ENCODE measurements around the gene ADA. TPM values are rescaled to one million over a fixed set of nuclear protein-coding genes. Genes with fewer than 3 reads are reported as not detected.

Gene ADA
- polyA plus RNA-seq, 1 of the 3 experiments (the other 2 are of a cell fraction), result 25.7 TPM

GRCh38 chr20:44637042-44637441 is 14.5 kb downstream of the ADA start:
- Histone ChIP-seq H4K20me1 (ENCODE audit: insufficient read depth) (no peaks in the 10 kb centered on the region), H3K4me3 (ENCODE audit: low read depth in 2 of 2, low read length in 1 of 2) (no peak overlapping the region), H3K36me3 (replicated peaks in 1 of 2; ENCODE audit: control insufficient read depth in 1 of 2, insufficient read depth in 2 of 2, low read length in 1 of 2) (peaks cover 0 to 3% of the 10 kb centered on the region in 2 experiments), H3K9me2 (no peaks in the 10 kb centered on the region), H3K4me2 (no peak overlapping the region), H3K9ac (no peak overlapping the region), H2AFZ (ENCODE audit: low read depth) (no peak overlapping the region), H3K27ac (ENCODE audit: low read depth in 2 of 2, low read length in 1 of 2) (no peak overlapping the region), H3K27me3 (ENCODE audit: insufficient read depth) (no peaks in the 10 kb centered on the region), H3K9me3 (no peaks in the 10 kb centered on the region), H3F3A (replicated peaks; ENCODE audit: insufficient read depth) (peaks cover 2% of the 10 kb centered on the region), H3K4me1 (ENCODE audit: control insufficient read depth in 1 of 2, insufficient read depth in 2 of 2, low read depth in 1 of 2, low read length in 1 of 2) (peaks cover 1 to 2% of the 10 kb centered on the region in 2 experiments; a peak in 2 of 4 replicates), H3K79me2 (ENCODE audit: insufficient read depth) (no peaks in the 10 kb centered on the region)
- no peak for DNase-seq
- CTCF ChIA-PET, result interaction anchor here (1.5 kb wide), 1 partner anchor 47 kb away, joined by 4 read pairs; no protein-coding TSS in a partner anchor
- TF ChIP-seq FOXM1 (IDR thresholded peaks at IDR 0.05; ENCODE audit: low read depth) (no peak), TAF1 (IDR thresholded peaks at IDR 0.05; ENCODE audit: borderline replicate concordance, low read depth, low read length) (no peak), EP300 (IDR thresholded peaks at IDR 0.05; ENCODE audit: borderline replicate concordance in 1 of 2, low read depth in 1 of 2, low read length in 1 of 2) (no peak)
- POLR2A ChIA-PET, result no interaction called here
- WGBS (ENCODE audit: low lambda C conversion rate), result 95% methylated on average over 5 of the region's 5 CpGs

GRCh38 chr20:44635877-44636276 is 15.6 kb downstream of the ADA start:
- WGBS (ENCODE audit: low lambda C conversion rate), result 88% methylated on average over 3 of the region's 4 CpGs
- ChIA-PET POLR2A (no interaction called here), CTCF (interaction anchor here (0.9 to 1.5 kb wide), 3 partner anchors 26 to 82 kb away, joined by 3 to 5 read pairs (median 4); no protein-coding TSS in a partner anchor)
- Histone ChIP-seq H3K27ac (ENCODE audit: low read depth in 2 of 2, low read length in 1 of 2) (no peak overlapping the region), H3K4me1 (ENCODE audit: control insufficient read depth in 1 of 2, insufficient read depth in 2 of 2, low read depth in 1 of 2, low read length in 1 of 2) (no peaks in the 10 kb centered on the region), H3K4me2 (no peak overlapping the region), H3K9me2 (no peaks in the 10 kb centered on the region), H3K27me3 (ENCODE audit: insufficient read depth) (no peaks in the 10 kb centered on the region), H3K4me3 (ENCODE audit: low read depth in 2 of 2, low read length in 1 of 2) (no peak overlapping the region), H3K9me3 (no peaks in the 10 kb centered on the region), H3K36me3 (replicated peaks in 1 of 2; ENCODE audit: control insufficient read depth in 1 of 2, insufficient read depth in 2 of 2, low read length in 1 of 2) (peaks cover 0 to 3% of the 10 kb centered on the region in 2 experiments), H3K79me2 (ENCODE audit: insufficient read depth) (no peaks in the 10 kb centered on the region), H4K20me1 (ENCODE audit: insufficient read depth) (no peaks in the 10 kb centered on the region), H2AFZ (ENCODE audit: low read depth) (no peak overlapping the region), H3K9ac (no peak overlapping the region), H3F3A (replicated peaks; ENCODE audit: insufficient read depth) (no peaks in the 10 kb centered on the region)
- no peak for DNase-seq
- TF ChIP-seq EP300 (IDR thresholded peaks at IDR 0.05; ENCODE audit: borderline replicate concordance in 1 of 2, low read depth in 1 of 2, low read length in 1 of 2) (no peak), PBX3 (IDR thresholded peaks at IDR 0.05) (no peak), GABPA (IDR thresholded peaks at IDR 0.05; ENCODE audit: low read depth) (no peak), IRF3 (IDR thresholded peaks at IDR 0.05; ENCODE audit: low read depth, low read length) (no peak), TAF1 (IDR thresholded peaks at IDR 0.05; ENCODE audit: borderline replicate concordance, low read depth, low read length) (no peak), REST (IDR thresholded peaks at IDR 0.05; ENCODE audit: low read depth, low read length) (no peak), ZBTB33 (IDR thresholded peaks at IDR 0.05; ENCODE audit: borderline replicate concordance, low read depth) (no peak), SMC3 (IDR thresholded peaks at IDR 0.05; ENCODE audit: low read depth, low read length) (no peak), RXRA (IDR thresholded peaks at IDR 0.05; ENCODE audit: borderline replicate concordance, low read depth) (no peak), TCF12 (IDR thresholded peaks at IDR 0.05) (no peak), TEAD4 (IDR thresholded peaks at IDR 0.05; ENCODE audit: borderline replicate concordance, insufficient read depth) (no peak)

Data from SK-N-SH (cell line).